PFSK-1 (cell line): ENCODE results near the gene C10orf71.

Experiments used
- FOXP2 ChIP-seq: optimal IDR thresholded peaks from 2 replicates; pipeline ENCODE3; 2011; ENCODE audit warnings: borderline replicate concordance, control low read depth, inconsistent platforms; ENCODE audit not compliant: insufficient read depth; ENCODE audit errors: extremely low read length, extremely low read depth
- POLR2AphosphoS5 ChIP-seq: IDR thresholded peaks from 2 replicates; pipeline ENCODE4 v1.6.1; 2012; ENCODE audit warnings: low read depth, mild to moderate bottlenecking, control low read depth, low read length, moderate library complexity
- SIN3A ChIP-seq: IDR thresholded peaks from 2 replicates; pipeline ENCODE4 v1.6.1; 2012; ENCODE audit warnings: mild to moderate bottlenecking, low read length, moderate library complexity, borderline replicate concordance; ENCODE audit not compliant: insufficient read depth
- TAF1 ChIP-seq: IDR thresholded peaks from 2 replicates; pipeline ENCODE4 v1.6.1; 2012; ENCODE audit warnings: low read length, control low read depth, borderline replicate concordance; ENCODE audit not compliant: insufficient read depth

- TF ChIP-seq POLR2AphosphoS5 (no peak), TAF1 (no peak), FOXP2 (no peak), SIN3A (no peak)
Observed at GRCh38 chr10:49269523-49269922, 29.4 kb upstream of the C10orf71 start.
